GM18511 (cell line): ENCODE results near the gene AHNAK.
"Not testable (repeated sequence)": the region's sequence is repeated elsewhere in the genome, so short reads cannot be mapped to it uniquely, and the experiment has no call there.

Experiments used
- ATAC-seq: cut with Tn5 transposase; IDR thresholded peaks from one replicate; pipeline ENCODE4 v1.9.1; 2021; ENCODE audit warnings: mild to moderate bottlenecking, moderate library complexity; ENCODE audit not compliant: unreplicated experiment

AHNAK gene

DNA sequence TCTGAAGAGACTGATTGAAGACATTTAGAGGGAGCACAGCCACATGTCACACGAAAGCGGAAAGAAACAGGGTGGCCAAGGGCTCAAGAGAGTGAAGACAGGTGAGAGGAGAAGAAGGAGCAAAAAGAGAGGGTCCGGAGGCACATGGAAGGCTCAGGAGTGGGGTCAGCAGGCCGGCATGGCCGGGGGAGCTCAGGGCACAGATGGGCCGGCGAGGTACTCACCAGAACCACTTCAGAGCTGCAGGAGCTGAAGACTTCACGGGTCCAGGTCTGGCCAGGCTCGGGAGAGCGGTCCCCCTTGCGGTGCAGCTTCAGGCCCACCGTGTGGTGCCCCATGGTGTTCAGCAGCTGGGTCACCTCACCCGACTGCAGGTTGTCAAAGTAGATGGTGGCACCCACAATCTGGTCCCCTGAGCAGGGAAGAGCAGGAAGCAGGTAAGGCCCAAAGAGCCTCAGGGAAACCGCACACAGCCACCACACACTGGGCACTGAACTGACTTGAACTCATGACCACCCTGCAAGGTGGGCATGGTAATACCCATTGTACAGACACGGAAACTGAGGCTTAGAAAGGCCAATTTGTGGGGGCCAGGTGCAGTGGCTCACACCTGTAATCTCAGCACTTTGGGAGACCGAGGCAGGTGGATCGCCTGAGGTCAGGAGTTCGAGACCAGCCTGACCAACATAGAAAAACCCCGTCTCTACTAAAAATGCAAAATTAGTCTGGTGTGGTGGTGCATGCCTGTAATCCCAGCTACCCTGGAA, 11.6 kb downstream of the AHNAK start:
- no peak for ATAC-seq

DNA sequence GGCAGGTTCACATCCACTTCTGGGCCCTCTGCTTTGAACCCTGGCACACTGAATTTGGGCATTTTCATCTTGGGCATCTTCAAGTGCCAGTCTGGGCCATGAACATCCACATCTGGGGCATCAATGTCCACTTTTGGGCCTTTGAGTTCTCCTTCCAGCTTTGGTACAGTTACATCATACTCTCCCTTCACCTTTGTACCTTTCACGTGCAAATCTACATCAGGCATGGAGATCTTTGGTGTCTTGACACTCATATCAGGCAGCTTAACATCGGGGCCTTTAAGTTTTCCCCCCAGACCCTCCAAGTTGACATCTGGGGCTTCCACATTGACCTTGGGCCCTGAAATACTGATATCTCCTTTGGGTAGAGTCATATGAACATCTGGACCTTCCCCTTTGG, 14.5 kb downstream of the AHNAK start:
- ATAC-seq: no peak

DNA sequence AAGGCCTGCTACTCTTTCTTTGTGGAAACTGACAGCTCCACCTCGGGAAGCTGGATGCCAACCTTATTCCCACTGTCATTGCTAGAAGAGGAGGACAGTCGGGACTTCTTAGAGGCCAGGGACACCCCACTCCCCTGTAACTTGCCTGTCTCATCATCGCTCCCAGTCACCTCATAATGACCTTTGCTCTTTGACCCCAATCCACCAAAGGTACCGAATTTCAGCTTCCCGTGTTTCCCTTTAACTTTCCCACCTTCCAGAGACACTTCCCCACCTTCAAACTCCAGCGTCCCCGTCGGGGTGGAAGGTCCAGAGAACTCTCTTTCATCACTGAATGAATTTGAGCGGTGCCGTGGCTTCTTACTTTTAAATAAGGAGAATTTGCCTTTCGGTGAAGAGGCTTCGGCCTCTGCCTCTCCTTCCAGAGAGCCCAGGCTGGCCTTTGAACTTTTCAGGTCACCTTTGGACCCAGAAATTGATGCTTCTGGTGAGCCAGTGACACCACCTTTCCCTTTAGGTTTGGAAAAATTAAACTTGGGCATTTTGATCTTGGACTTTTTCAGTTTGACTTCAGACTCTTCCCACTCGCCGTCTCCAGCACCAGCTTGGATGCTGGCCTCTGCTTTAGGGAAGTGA, 29.8 kb downstream of the AHNAK start:
- ATAC-seq: no peak

DNA sequence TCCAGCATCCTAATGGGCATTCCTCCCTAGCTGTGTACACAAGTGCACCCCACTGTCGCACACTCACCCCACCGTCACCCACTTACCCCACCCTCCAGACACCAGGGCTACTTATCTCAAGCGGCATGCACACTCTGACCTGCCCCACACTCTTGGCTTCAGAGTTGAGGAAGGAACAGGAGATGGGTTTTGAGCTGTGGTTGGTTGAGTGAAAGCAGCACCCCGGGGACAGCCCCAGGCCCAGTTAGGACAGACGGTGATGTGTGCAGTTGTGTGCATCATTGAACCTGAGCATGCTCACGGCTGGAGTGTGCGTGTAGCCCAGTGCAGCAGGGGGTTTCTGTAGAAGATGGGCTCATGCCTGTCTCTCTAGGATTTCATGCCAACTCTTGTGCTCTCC, 32.5 kb downstream of the AHNAK start:
- no peak for ATAC-seq

DNA sequence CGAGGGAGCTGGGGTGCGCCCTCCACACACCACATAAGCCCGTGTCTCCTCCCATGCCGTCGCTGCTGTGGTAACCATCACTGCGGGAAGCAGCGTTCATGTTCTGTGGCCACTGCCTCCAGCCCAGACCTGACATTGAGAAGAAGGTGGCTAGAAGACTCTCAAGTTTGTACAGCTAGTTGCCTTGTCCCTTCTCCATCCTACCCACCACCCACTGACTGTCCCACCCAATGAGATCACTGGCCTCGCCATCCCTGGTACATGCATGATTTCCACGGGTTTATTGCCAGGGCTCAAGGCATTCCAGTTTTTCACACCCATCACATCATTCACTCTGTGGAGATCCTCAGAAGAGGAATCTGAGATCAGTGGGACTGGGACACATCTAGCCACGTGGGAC, 33.0 kb downstream of the AHNAK start:
- no peak for ATAC-seq

DNA sequence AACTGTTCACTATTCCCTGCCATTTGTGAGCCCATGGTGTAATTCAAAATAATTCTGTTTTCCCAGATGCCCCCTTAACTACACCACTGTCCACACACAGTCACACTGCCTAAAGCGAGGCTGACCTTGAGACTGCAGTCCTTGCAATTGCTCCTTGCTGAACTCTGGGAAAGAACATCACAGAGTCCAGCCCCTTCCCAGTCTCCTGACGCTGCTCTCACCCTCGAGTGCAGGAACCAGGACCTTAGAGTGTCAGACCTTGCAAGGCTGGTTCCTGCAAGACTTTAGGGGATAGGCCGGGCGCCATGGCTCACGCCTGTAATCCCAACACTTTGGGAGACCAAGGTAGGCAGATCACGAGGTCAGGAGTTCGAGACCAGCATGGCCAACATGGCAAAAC, 33.6 kb downstream of the AHNAK start:
- no peak for ATAC-seq

DNA sequence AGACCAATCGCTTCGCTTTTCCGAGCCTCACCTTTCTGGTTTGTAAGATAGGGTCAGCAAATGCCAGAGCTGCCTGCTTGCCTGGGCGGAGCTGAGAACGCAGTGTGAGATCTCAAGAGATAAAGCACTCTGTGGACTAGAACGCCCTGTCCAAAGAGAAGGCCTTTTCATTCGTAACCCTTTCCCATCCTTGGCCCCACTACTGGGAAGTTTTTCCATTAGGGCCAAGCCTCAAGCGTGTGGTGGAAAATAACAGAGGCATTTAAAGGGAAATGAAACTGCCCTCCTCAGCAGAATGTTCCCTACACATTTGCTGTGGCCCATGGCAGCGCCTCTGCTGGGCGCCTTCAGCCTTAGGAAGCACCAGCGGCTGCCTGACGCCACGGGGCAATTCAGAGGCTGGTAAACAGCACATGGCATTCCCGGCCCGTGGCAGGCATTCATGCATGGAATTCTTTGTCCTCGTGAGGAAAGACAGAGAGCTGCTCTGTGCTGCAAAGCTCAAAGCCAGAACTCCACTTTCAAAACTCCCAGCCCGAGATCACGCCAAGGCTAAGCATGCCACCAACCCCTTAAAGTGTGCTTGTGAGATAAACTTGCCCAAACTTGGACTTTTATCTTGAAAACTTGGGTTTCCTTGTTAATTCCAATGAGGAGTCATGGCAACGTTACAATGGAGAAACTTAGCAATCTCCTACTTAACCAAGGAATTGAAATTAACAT, 38.1 kb downstream of the AHNAK start:
- no peak for ATAC-seq

DNA sequence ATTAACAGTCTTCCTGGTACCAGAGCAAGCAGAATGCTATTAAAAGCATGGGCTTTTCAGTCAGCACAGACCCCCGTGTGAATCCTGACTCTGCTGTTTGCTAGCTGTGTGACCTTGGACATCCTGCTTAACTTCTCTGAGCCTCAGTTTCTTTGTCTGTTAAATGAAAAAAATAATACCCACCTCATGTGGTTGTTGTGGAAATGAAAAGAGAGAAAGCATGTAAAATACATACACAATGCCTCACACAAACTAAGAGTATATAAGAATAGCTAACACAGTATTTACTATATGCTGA, 39.5 kb downstream of the AHNAK start:
- ATAC-seq: no peak

DNA sequence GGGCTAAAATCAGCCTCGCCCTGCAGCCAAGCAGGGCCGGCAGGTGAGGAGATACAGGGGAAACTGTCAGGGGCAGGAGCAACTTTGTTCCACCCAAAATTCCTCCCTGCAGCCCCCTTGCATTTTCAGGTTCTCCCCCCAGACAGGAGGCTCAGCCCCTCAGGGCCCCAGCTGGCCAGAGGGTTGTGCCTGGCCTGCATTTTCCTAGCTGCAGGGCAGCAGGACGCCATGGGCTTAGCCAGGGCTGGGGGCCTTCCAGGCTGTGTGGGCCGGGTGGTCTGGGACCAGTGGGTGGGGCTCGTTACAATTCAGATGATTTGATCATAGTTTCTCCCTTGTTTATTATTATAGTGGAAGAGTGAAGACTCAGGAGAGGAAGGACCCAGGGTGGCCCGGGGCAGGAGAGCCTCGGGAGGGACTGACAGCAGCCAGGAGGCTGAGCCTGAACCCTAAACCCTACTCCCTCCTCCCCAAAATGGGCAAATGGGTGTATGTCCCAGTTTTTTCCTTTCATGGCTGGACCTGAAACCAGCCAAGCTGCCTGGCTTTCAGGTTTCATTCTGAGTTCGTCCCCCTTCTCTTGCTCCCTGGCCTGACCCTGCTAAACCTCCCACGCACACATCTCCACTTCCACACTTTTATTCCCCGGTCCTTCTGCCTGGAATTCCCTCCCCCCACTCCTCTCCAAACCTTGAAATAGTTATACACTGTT, 40.0 kb downstream of the AHNAK start:
- no peak for ATAC-seq

DNA sequence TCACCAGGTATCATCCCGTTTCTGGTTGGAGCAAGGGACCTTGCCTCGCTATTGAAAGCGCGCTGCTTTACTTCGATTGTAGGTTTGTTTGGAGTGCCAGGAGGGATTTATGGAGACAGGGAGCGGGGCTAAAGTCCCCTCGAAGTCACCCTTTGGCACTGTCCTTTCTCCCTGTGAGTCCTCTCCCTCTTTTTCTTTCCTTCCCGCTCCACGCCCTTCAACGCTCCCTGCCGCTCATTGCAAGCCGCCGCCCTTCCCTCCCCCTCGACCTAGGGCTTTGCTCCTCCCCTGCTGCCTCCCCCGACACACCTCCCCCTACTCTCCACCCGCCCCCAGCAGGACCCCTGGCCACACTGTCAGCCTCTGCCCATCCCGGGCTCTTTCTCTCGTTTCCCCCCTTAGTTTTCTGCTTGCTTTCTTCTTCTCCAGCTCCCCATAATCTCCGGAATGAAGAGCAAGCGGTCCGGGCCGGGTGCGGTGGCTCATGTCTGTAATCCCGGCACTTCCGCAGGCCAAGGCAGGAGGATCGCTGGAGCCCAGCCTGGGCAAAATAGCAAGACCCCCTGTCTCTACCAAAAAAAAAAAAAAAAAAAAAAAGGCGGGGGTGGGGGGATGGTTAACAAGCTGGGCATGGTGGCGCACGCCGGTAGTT, 41.0 kb downstream of the AHNAK start:
- no peak for ATAC-seq

DNA sequence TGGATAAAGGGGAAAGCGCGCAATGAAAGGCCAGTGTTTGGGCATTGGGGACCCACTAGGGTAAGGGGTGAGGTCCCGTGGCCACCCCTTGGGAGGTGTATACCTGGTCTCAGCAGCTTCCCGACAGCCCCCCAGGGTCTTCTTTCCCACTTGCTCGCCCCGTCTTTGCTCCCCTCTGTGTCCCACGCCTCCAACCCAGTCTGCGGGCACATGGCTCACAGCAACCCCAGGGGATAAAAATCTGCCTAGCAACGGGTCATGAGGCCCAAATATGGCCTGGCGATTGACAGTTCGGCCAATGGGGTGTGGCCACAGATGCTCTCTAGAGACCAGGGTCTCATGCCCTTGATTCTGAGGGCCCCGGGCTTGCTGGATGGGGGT, 41.6 kb downstream of the AHNAK start:
- ATAC-seq: no peak

DNA sequence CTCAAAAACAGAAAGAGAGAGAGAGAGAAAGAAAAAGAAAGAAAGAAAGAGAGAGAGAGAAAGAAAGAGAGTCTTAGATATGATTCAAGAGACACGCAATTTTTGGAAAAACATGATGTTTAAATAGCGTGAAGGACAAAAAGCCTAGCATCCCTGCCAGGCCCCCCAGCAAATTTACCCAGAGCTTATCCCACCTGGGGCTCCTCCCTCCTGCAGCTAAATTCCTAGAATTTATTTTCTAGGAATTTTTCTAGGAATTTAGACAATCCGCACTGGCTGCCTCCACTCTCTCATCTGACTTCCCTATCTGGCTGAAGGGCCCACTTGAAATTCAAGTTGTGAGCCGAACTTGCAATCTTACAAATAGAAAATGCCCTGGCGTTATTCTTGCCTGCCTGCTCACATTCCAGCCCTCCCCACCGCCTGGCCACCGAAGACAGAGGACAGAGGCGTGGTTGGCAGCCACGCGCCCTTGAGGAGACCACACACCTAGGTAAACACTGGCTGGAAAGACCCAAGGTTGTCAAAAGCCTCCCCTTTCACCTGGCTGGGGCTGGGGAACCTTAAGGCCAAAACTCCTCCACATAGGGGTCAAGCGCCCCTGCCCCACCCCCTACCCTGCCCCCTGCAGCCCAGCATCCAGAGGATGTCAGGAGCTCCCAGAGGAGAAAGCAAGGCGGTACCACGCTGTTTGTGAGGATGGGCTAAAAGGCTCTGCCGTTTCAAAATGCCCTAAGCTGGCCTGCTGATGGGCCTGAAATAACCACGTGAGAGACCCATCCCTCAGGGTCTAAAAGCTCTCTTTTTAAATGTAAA, 42.2 kb downstream of the AHNAK start:
- no peak for ATAC-seq

DNA sequence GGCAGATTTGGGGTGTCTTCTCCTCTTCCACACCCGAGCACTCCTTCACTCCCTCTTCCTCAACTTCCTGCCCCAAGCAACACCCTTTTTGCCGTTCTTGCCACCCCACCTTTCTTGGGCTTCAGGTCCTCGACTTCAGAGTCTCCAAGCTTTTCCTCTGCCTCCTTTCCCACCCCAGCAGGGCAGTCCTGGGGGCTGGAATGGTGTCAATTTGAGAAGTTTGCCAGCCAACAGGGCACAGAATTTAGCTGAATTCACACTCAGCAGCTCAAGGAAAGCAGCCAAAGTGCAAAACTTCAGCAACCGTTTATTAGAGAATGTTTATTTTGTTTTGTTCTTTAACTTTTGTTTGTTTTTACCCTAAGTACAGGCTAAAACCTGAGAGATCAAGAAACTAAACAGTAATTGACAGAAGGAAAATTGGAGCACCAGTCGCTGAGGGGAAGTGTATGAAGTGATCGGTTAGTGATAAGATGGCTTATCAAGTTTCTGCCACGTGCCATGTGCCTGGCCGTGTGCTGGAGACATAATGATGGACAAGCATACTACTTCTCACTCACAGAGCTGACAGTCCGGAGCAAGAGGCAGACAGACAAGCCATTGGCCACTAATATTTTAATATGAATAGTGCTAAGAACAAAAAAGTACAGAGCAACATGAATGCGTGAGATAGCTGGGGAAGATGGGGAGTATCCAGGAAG, 44.4 kb downstream of the AHNAK start:
- ATAC-seq: no peak

DNA sequence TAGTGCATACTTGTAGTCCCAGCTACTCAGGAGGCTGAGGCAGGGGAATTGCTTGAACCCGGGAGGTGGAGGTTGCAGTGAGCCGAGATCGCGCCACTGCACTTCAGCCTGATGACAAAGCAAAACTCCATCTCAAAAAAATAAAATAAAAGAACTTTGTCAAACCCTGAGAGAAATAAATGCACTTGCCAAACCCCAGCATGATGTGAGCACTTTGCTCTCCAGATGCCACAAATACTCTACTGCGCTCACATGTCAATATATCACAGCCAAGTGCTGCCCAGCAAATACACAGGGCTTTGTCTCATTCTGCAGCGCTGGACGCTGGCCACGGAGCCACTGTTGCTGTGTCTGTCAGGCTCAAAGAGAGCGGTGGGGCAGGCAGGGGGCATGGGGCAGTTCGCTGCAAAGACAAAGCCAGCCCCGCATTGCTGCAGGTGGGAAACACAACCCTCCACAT, 45.1 kb downstream of the AHNAK start:
- no peak for ATAC-seq

DNA sequence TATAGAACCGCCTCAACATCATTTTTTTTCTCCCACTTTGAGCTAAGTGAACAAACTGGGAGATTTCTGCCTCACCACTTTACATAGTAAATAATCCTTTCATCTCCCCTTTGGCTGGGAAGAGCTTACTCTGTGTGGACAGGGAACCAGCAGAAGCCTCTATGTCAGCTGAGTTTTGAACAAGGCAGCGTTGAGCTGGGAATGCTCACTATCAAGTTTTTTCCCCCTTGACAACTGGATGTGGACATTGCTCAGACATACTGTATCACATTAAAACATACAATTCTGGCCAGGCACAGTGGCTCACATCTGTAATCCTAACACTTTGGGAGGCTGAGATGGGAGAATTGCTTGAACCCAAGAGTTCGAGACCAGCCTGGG, 46.0 kb downstream of the AHNAK start:
- no peak for ATAC-seq

DNA sequence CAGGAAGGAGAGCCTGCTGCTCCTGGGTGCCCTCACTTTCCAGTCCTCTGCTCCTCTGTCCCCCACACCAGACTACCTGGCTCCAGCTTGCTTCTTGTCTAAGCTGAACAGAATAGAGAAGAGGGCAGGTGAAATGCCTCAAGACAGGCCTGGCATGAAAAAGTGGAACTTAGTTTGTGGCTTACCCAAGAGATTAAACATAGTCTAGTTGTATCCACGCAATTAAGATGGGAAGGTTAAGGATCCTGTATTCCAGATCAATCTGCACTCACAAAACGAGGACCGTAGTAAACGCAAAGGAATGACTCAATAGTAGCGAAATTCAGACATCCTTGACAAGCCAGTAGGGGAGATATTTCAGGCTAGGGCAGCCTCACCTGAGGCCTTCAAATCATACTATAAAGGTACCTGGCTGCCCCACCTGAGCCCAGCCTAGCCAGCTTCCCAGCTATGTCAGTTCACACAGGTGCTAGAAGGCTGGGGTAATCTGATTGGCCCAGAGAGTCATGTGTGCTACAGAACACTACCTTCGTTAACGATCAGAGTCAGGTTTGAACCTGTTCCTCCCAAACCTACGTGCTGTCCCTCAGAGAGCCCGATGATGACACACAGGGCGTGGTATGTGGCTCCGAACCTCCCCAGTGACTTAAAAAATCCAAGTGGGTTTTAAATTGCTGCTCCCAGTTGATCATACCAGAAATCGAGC, 46.5 kb downstream of the AHNAK start:
- ATAC-seq: no peak

DNA sequence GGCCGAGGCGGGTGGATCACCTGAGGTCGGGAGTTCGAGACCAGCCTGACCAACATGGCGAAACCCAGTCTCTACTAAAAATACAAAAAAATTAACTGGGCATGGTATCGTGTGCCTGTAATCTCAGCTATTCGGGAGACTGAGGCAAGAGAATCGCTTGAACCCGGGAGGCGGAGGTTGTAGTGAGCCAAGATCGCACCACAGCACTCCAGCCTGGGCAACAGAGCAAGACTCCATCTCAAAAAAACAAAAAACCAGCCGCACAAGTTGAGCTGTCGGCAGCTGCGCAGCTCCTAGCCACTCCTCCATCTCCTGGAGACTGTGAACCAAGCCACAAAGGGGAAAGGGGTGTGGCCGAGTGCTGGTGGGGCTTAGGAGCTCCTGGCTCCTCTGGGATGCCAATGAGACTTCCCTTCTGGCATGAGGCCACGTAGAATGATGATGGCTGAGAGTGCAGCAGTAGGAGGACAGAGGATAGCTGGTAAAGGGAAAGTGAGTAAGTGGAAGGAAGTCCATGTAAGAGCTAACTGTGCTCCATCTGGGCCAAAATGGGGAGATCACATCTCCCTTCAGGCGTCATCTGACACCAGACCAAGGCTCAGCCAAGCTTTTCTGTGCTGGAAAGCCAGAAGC, 47.2 kb downstream of the AHNAK start:
- ATAC-seq: not testable (repeated sequence)

DNA sequence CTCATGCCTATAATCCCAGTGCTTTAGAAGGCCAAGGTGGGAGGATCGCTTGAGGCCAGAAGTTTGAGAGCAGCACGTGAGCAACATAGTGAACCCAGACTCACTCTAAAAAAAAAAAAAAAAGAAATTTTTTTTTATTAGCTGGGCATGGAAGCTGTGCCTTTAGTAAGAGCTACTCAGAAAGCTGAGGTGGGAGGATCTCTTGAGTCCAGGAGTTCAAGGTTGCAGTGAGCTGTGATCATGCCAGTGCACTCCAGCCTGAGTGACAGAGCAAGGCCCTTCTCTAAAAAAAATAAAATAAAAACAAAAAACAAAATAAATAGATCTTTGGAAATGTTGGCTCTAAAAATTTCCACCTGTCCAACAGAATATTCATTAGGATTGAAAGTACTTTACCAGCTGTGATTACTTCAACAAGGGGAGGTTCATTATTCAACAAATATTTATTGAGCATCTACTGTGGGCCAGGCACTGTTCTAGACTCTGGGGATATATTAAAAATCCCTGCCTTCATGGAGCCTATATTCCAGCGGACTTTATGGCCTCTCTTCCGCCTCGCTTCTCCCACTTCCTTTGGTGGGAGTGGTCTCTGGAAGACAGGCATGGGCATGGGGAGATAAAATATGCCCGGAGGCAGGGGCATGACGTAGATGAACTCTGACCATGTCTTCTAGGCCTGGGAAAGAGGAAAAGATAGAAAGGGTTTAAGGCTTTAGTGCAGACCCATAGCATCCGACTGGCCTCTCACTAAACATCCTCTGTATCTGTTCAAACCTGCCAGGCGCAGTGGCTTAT, 47.9 kb downstream of the AHNAK start:
- ATAC-seq: no peak
